GM21723 (cell line): ENCODE measurements around the gene SYNDIG1.

Experiments used
- ATAC-seq: cut with Tn5 transposase; IDR thresholded peaks from one replicate; pipeline ENCODE4 v1.9.1; 2021; ENCODE audit warnings: mild to moderate bottlenecking, moderate library complexity; ENCODE audit not compliant: unreplicated experiment

Gene SYNDIG1

GRCh38 chr20:24469116-24469893 is at the start of gene SYNDIG1:
Gene SYNDIG1, plus strand, starts transcription at chr20:24469629. Its CDS starts 73,469 bp downstream, at chr20:24543098.
- ATAC-seq: no peak

- ATAC-seq: no peak
Observed at GRCh38 chr20:24419786-24420185, 49.6 kb upstream of the SYNDIG1 start.

- ATAC-seq: no peak
Observed at GRCh38 chr20:24420567-24420966, 48.9 kb upstream of the SYNDIG1 start.

GRCh38 chr20:24421071-24421470 is 48.4 kb upstream of the SYNDIG1 start:
- no peak for ATAC-seq

GRCh38 chr20:24422091-24422760 is 47.2 kb upstream of the SYNDIG1 start:
- ATAC-seq: no peak

- ATAC-seq: no peak
Observed at GRCh38 chr20:24423390-24424313, 45.8 kb upstream of the SYNDIG1 start.

GRCh38 chr20:24425523-24426135 is 43.8 kb upstream of the SYNDIG1 start:
- ATAC-seq: no peak

GRCh38 chr20:24431279-24432045 is 38.0 kb upstream of the SYNDIG1 start:
- no peak for ATAC-seq

- ATAC-seq: no peak
Observed at GRCh38 chr20:24432046-24432442, 37.4 kb upstream of the SYNDIG1 start.

GRCh38 chr20:24436160-24436559 is 33.3 kb upstream of the SYNDIG1 start:
- no peak for ATAC-seq

GRCh38 chr20:24437196-24438082 is 32.0 kb upstream of the SYNDIG1 start:
- ATAC-seq: no peak

- no peak for ATAC-seq
Observed at GRCh38 chr20:24438331-24438730, 31.1 kb upstream of the SYNDIG1 start.

GRCh38 chr20:24439737-24440387 is 29.6 kb upstream of the SYNDIG1 start:
- ATAC-seq: no peak

- ATAC-seq: no peak
Observed at GRCh38 chr20:24441661-24442060, 27.8 kb upstream of the SYNDIG1 start.

GRCh38 chr20:24442909-24443308 is 26.5 kb upstream of the SYNDIG1 start:
- ATAC-seq: no peak

GRCh38 chr20:24443436-24443835 is 26.0 kb upstream of the SYNDIG1 start:
- no peak for ATAC-seq

- ATAC-seq: no peak
Observed at GRCh38 chr20:24444526-24445190, 24.8 kb upstream of the SYNDIG1 start.

- ATAC-seq: no peak
Observed at GRCh38 chr20:24445510-24446170, 23.8 kb upstream of the SYNDIG1 start.
